Body of pancreas (tissue), 4 donors: Measurements from ENCODE around the gene FBXO8.
"Not testable (repeated sequence)": the region's sequence is repeated elsewhere in the genome, so short reads cannot be mapped to it uniquely, and the experiment has no call there.

ENCODE experiments used
- CTCF ChIP-seq, 7 experiments: fragments of 450-650 bp in 4 of 7; fragments of 200-600 bp in 3 of 7; sonication (generic) in 3 of 7; IDR thresholded peaks; one replicate each; pipeline ENCODE4 v1.5.1; 2016 to 2019; ENCODE audit warnings: antibody characterized with exemption in 7 of 7
- POLR2A ChIP-seq, 3 donors: fragments of 450-650 bp; IDR thresholded peaks; one replicate each; pipeline ENCODE4 v1.6.1; 2016; ENCODE audit warnings: antibody characterized with exemption in 3 of 3, mild to moderate bottlenecking in 2 of 3

DNA sequence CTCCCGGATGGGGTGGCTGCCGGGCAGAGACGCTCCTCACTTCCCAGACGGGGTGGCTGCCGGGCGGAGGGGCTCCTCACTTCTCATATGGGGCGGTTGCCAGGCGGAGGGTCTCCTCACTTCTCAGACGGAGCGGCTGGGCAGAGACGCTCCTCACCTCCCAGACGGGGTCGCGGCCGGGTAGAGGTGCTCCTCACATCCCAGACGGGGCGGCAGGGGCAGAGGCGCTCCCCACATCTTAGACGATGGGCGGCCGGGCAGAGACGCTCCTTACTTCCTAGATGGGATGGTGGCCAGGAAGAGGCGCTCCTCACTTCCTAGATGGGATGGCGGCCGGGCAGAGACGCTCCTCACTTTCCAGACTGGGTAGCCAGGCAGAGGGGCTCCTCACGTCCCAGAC lies 11.7 kb upstream of the FBXO8 start:
- TF ChIP-seq CTCF, POLR2A (IDR thresholded peaks at IDR 0.05): not testable (repeated sequence)
